Measurements from ENCODE around the gene RTL1. TPM values are rescaled to one million over a fixed set of nuclear protein-coding genes. Genes with fewer than 3 reads are reported as not detected.

Gene RTL1
- not detected in 2 replicates for total RNA-seq (2014; rRNA removed)
- 0.09 TPM for polyA plus RNA-seq (2012)

- no peak for DNase-seq (ENCODE audit: low read depth)
Measured at GRCh38 chr14:100903672-100904185, at the start of gene RTL1. RTL1 (minus strand) TSS chr14:100903722; CDS start chr14:100884788, 18,934 bp downstream.

DNA sequence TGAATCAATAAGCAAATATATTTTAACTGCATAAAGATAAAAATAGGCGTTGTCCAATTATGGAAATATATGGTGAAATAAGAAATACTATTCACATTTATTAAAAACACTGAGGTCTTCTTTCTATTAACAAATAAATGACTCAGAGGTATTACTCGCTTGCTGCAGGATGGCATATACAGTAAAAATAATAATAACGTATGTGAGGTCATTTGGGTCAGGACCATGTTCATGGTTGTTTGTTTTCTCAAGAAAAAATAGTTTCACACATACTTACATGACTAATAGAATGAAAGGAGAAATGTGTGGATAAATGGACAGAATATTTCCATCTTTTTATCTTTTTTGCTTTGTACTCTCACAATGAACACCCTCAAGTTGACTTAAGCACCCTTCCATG lies 46.5 kb upstream of the RTL1 start:
- DNase-seq (ENCODE audit: low read depth), result no peak

GRCh38 chr14:100944052-100944451 lies 40.5 kb upstream of the RTL1 start:
- no peak for DNase-seq (ENCODE audit: low read depth)

- no peak for DNase-seq (ENCODE audit: low read depth)
Measured at GRCh38 chr14:100930270-100930669, 26.7 kb upstream of the RTL1 start.

DNA sequence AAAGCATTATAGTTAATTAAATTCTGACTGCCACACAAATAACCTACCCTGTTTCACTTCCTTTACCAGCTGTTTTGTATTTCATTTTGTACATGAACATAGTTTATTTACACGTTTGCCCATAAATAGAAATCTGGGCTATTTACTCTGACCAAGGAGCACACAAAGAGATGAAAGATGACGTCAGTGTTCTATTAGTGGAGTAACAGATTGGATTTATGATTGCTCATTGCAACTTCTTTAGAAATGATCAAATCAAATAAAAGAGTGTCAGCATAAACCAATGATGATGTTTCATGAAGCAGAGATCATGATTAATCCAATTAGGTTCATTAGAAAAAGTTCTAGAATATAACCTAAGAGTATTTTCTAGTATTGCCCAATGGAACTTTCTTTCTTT lies 12.0 kb upstream of the RTL1 start:
- DNase-seq (ENCODE audit: low read depth), result no peak

GRCh38 chr14:100914597-100915021 lies 11.1 kb upstream of the RTL1 start:
- DNase-seq (ENCODE audit: low read depth), result no peak

DNA sequence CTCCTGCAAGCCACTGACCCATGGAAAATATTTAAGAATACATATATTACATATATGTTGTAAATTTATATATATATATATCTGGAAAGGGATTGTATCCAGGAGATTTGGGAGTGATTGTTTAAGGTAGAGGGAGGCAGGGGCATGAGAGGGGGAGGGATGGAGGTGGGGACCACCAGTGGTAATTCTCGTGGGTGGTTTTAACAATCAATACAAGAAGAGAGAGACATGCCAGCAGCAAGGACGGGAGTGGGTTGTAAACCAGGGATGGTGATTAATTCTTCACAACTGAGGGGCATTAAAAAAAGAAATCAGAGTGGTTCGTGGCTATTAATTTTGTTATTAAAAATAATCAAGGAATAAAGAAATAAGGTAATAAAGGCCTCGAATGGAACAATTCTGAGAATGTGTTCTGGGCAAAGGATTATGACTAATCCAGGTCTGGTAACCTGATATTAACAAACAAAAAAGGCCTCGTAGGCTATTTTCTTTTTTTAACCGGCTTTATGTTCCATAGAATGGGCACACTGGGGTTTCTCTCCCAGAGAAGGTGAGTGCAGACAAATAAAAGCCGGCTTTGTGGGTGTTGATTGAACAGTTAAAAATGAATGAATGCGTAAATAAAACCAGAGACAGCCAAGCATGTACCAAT lies 8.3 kb upstream of the RTL1 start:
- DNase-seq (ENCODE audit: low read depth), result peak; percentile 5

DNA sequence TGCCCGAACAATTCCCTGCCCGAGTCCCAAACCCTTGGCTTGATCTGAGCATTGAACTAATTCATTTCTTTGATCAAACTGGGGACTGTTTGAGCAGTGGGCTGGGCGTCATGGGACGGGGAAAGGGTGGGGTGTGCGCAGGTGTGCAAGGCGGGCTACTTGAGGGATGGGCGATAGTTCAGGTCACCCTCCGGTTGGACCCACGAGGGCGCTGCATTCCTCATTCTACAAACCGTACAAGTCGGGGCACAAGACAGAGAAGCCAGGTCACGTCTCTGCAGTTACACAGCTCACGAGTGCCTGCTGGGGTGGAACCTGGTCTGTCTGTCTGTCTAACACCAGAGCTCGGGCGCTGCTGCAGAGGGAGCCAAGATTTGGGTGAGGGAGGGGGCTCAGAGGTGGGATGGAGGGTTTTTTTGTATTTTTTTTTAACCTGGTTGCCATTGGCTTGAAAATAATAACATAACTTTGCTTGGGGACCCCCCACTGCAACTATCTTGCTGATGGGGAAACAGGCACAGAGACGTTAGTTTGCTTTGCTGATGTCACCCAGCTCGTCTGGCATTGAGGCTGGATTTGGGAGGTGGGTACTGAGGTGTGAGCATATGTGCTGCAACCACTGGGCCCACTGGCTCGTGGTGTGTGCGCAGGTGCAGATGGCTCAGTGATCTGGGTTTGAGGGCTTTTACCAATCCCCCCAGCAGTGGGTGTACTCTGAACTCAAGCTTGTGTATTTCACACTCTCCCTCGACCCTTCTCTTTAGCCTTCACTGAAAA lies 7.6 kb upstream of the RTL1 start:
- DNase-seq (ENCODE audit: low read depth), result no peak

- no peak for DNase-seq (ENCODE audit: low read depth)
Measured at GRCh38 chr14:100909439-100909838, 5.9 kb upstream of the RTL1 start.

DNA sequence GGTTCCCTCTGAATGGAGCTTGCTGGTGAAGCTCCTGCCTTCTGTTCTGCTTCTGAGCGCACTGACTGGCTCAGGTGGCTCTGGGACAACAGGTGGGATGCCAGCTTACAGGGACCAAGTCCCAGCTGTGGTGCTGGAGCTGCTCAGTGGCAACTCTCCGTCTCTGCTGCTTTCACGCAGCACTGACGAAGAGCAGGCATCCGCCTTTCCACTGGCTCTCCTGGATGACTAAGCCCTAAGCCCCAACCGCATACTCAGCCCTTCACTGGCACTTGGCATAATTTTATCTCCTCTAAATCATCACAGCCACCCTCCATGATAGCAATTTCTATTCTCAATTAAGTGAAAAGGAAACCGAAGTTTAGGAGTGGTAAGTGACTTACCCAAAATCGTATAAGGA lies 3.7 kb upstream of the RTL1 start:
- no peak for DNase-seq (ENCODE audit: low read depth)

DNA sequence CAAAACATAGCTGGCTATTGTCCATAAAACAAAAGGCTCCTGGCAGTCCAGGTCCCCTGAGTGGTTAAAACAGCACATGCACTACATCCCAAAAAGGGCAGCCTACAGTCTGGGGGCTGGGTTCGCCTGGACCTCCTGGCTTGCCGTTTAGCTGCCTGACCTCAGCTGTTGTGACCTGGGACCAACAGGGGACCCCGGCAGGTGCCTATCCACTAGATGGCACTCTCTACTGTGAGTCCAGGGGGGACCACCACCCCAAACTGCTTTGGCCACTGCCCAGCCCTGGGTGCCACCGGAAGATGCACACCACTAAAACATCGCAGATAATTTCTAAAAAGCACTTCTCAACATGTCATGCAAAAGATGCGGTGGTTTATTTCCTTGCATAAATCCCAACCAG lies 2.9 kb upstream of the RTL1 start:
- no peak for DNase-seq (ENCODE audit: low read depth)

DNA sequence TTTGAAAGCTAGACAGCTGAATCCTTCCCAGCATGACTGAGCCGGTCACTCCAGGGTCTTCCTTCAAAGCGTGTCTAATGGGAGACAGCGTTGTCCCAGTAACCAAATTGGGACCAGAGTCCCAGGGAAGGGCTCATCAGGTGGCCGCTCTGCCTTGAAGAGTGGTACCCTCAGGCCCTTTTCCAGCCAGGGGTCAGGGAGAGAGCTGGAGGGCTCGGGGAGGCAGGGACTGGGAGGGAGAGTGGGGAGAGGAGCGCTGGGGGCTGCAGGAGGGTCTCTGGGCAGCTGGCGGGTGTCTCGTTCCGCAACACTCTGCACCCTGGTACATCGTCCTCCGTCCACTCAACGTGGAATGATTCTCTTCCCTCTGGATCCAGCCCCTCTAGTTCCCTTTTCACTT lies 1.6 kb upstream of the RTL1 start:
- DNase-seq (ENCODE audit: low read depth), result no peak

- DNase-seq (ENCODE audit: low read depth), result no peak
Measured at GRCh38 chr14:100904307-100905087, 975 bp upstream of the RTL1 start.

DNA sequence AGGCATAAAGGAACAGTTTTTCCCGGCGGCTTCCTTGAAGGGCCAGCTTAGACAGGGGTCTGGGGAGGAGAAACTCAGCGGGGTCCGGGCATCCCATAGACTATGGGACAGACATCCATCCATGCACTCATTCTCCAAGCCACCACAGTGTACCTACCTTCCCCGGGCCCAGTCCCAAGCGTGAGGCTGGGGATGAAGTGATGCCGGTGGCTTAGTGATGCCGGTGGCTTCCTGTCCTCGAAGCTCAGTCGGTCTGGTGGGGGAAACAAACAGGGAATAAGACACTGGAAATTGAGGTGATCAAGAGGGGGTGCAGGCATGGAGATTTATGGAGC lies 421 bp downstream of the RTL1 start:
- DNase-seq (ENCODE audit: low read depth), result no peak

DNA sequence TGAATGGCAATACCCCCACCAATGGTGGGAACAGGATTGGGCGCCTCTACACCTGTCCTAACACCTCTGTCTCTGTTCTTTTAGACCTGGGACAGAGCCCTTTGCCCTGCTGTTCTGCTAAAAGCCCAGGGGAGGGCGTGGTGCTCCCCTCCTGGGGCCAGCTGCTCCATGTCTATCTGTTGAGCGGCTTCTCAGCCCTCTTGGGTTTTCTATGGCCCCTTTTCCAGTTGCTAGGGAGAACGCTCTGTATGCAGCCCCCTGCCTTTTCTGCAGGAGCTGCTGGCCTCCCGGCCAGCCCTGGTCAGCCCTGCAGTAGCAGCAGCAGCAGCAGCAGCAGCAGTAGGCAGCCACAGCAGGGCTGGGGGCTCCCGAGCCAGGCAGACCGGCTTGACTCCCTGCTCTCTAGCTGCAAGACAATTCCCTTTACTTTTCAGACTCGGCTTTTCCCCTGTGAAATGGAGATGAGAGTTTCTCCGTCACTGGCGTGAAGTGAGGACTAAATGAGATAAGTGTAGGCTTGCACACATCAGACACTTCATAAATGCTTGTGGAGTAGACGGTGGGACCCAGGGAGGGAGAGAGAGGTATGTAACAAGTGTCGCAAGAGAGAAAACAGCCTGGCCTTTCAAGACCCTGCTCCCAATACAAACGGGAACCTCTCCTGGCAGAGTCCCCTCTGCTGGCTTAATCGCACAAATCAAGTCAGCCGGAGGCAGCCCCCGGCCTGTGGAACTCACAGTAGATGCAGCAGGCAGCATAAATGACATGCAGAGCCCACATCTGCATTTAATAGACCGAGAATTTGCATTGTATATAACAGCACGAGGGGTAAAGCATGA lies 1.0 kb downstream of the RTL1 start:
- DNase-seq (ENCODE audit: low read depth), result no peak

GRCh38 chr14:100901391-100902183 lies 1.9 kb downstream of the RTL1 start:
- DNase-seq (ENCODE audit: low read depth), result no peak

- DNase-seq (ENCODE audit: low read depth), result no peak
Measured at GRCh38 chr14:100900837-100901390, 2.6 kb downstream of the RTL1 start.

DNA sequence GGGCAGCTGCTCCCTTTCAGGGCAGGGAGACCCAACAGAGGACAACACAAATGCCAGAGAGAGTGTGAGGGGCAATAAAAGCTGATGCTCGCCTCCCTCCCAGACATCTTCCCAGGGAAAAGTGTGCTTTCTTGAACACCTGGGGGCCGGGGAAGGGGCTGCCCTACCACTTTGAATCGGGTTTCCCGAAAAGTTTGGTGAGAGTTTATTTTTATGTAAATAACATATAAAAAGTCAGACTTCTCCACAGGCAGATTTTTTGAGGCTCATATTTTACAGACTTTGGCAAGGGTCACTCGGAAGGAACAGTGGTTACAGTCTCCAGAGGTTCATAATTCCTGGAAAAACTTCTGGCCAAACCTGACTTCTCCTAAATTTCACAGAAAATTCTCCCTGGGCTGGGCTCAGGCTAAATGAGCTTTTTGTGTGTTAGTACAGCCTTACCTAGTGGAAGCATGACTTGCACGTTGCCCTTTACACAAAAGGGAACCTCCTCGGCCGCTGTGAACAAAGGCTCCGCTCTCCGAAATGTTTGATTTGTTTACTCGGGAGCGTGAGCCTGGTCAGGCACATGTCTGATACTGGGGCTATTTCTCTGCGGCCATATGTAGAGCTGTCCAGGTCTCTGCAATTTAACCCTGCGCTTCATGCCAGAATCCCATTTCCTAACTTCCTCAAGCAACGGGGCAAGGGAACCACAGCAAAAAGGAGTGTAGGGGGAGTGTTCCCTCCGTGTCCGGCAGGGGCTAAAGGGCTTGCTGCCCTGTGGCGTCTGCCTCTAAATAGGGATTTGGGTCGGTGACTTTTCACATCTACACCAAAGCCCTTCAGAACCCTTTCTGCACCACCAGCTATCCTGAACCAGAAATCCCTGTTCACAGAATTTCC lies 3.4 kb downstream of the RTL1 start:
- no peak for DNase-seq (ENCODE audit: low read depth)

Data from LHCN-M2 (cell line).